HEK293T (cell line): ENCODE measurements around the gene TREM2.

Experiments used
- CTCF ChIA-PET: fragments of 350-600 bp; formaldehyde crosslinking; extraction: SDS; loops from one replicate; lab custom pipeline; 2021; ENCODE audit warnings: antibody characterized with exemption, inconsistent platforms; lab: Yijun Ruan, JAX
- POLR2A ChIA-PET: fragments of 350-600 bp; formaldehyde crosslinking; extraction: SDS; loops from one replicate; lab custom pipeline; 2020; ENCODE audit warnings: antibody characterized with exemption, inconsistent platforms; lab: Yijun Ruan, JAX
- DNase-seq: peaks from one replicate; pipeline ENCODE4 v3.0.0; 2012; ENCODE audit warnings: mixed read lengths; ENCODE audit errors: extremely low spot score
- ARNT ChIP-seq: fragments of 450-650 bp; IDR thresholded peaks from 2 replicates; pipeline ENCODE4 v1.6.1; 2017; ENCODE audit warnings: mild to moderate bottlenecking
- BHLHE40 ChIP-seq: fragments of 450-650 bp; IDR thresholded peaks from 2 replicates; pipeline ENCODE4 v1.6.1; 2016; ENCODE audit warnings: mild to moderate bottlenecking, moderate library complexity, borderline replicate concordance
- CTBP1 ChIP-seq: fragments of 450-650 bp; IDR thresholded peaks from 2 replicates; pipeline ENCODE4 v1.6.1; 2016; ENCODE audit warnings: borderline replicate concordance
- ELF4 ChIP-seq: fragments of 450-650 bp; IDR thresholded peaks from 2 replicates; pipeline ENCODE4 v1.6.1; 2017; ENCODE audit warnings: antibody characterized with exemption
- FOXA1 ChIP-seq: fragments of 450-650 bp; IDR thresholded peaks from 2 replicates; pipeline ENCODE4 v1.6.1; 2016; ENCODE audit warnings: mild to moderate bottlenecking
- FOXK2 ChIP-seq: fragments of 450-650 bp; IDR thresholded peaks from 2 replicates; pipeline ENCODE4 v1.6.1; 2016; ENCODE audit warnings: mild to moderate bottlenecking
- FOXM1 ChIP-seq: fragments of 450-650 bp; IDR thresholded peaks from 2 replicates; pipeline ENCODE4 v1.6.1; 2017; ENCODE audit warnings: mild to moderate bottlenecking, borderline replicate concordance
- HDGF ChIP-seq: fragments of 450-650 bp; IDR thresholded peaks from 2 replicates; pipeline ENCODE4 v1.6.1; 2017; ENCODE audit warnings: antibody characterized with exemption, borderline replicate concordance
- L3MBTL2 ChIP-seq: fragments of 450-650 bp; conservative IDR thresholded peaks from 2 replicates; pipeline ENCODE4 v1.6.1; 2016; ENCODE audit warnings: mild to moderate bottlenecking
- LEF1 ChIP-seq: fragments of 450-650 bp; IDR thresholded peaks from 2 replicates; pipeline ENCODE4 v1.6.1; 2017; ENCODE audit warnings: mild to moderate bottlenecking, borderline replicate concordance
- NFRKB ChIP-seq: fragments of 450-650 bp; IDR thresholded peaks from 2 replicates; pipeline ENCODE4 v1.6.1; 2016; ENCODE audit warnings: mild to moderate bottlenecking, moderate library complexity
- SP1 ChIP-seq: fragments of 450-650 bp; IDR thresholded peaks from 2 replicates; pipeline ENCODE4 v1.6.1; 2017
- SUZ12 ChIP-seq: fragments of 450-650 bp; IDR thresholded peaks from 2 replicates; pipeline ENCODE4 v1.6.1; 2016; ENCODE audit warnings: mild to moderate bottlenecking
- TARDBP ChIP-seq: fragments of 450-650 bp; IDR thresholded peaks from 2 replicates; pipeline ENCODE4 v1.6.1; 2016
- ZNF384 ChIP-seq: fragments of 450-650 bp; IDR thresholded peaks from 2 replicates; pipeline ENCODE4 v1.6.1; 2016
- TF ChIP-seq, protein P1 (sequence below): fragments of 450-650 bp; IDR thresholded peaks from 2 replicates; pipeline ENCODE4 v1.6.1; 2016

TREM2 gene

DNA sequence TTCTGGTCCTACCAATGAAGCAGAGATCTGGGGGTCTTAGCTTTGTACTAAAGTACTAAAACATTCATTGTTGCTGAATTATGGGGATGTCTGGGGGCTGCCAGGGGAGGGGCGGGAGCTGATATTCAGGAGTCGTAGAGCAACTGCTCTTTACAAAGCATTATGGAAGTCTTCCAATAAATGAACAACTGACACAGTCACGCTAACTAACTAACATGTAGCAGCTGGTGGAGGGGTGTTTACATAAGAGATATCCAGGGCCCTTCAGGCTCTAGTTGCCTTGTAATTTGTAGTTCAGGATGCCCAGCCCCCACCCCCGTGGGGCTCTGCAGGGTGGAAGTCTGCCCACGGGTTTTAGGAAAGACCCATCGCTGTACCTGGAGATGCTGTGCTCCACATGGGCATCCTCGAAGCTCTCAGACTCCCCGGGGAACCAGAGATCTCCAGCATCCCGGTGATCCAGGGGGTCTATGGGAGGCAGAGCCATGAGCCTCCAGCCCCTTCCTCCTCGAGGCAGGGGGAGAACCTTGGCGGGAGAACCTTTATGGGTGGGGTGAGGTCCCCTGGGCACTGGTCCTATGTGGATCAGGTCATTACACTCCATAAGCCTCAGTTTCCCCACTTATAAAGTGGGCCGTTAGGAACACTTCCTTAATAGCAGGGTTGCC lies 3.4 kb downstream of the TREM2 start:
- TF ChIP-seq SP1 (no peak), L3MBTL2 (no peak), FOXK2 (no peak), FOXA1 (no peak), TARDBP (no peak), BHLHE40 (no peak), HDGF (no peak), ELF4 (no peak), SUZ12 (no peak), NFRKB (no peak), CTBP1 (no peak), ZNF384 (no peak), ARNT (no peak), LEF1 (no peak), FOXM1 (no peak)
- TF ChIP-seq, protein P1, sequence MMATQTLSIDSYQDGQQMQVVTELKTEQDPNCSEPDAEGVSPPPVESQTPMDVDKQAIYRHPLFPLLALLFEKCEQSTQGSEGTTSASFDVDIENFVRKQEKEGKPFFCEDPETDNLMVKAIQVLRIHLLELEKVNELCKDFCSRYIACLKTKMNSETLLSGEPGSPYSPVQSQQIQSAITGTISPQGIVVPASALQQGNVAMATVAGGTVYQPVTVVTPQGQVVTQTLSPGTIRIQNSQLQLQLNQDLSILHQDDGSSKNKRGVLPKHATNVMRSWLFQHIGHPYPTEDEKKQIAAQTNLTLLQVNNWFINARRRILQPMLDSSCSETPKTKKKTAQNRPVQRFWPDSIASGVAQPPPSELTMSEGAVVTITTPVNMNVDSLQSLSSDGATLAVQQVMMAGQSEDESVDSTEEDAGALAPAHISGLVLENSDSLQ = no peak
- CTCF ChIA-PET = no interaction called here
- no peak for DNase-seq
- POLR2A ChIA-PET = no interaction called here

DNA sequence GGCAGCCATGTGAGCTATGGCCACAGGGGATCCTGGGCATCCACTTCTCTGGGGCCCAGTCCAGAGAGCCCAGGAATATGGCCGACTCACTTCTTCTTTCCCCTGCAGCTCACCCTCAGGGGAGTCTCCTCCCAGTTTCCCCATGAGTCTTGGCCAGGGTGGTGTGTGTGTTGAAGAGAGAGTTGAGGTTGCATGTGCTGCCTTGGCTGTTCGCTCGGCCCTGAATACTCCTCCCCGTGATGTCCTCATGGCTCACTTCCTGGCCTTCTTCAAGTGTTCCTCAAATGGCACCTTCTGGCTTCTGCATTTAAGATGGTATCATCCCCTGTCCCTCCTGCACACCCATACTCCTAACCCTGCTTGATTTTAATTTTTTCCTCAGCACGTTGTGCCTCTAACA lies 5.6 kb downstream of the TREM2 start:
- TF ChIP-seq CTBP1 (no peak), FOXA1 (no peak)
- POLR2A ChIA-PET = no interaction called here
- DNase-seq = no peak
- CTCF ChIA-PET = no interaction called here

DNA sequence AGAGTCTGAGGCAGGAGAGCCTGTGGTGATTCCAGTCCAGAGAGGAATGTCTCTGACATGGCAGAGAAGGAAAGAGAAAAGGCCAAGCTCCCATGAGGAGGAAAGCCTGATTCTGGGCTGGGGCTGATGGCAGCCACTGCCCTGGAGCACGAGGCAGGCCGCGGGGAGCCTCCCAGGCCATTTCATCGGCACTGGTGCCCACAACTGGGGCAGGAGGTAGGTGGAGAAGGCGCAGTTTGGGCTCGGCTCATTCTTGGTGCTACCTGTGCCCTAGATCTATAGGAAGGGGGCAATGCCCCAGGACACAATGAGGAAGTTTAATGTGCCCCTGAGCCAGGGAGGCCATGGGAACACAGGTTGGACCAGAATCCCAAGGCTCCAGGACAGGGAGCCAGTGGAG lies 6.1 kb downstream of the TREM2 start:
- CTCF ChIA-PET = no interaction called here
- POLR2A ChIA-PET = no interaction called here
- no peak for DNase-seq
- TF ChIP-seq, protein P1 = no peak
- no peak for TF ChIP-seq HDGF
- TF ChIP-seq TARDBP = no peak
- no peak for TF ChIP-seq FOXK2
- no peak for TF ChIP-seq FOXA1
- no peak for TF ChIP-seq ARNT
- no peak for TF ChIP-seq SP1
- no peak for TF ChIP-seq NFRKB
- TF ChIP-seq FOXM1 = no peak
- no peak for TF ChIP-seq ELF4
- TF ChIP-seq LEF1 = no peak
- no peak for TF ChIP-seq CTBP1
- TF ChIP-seq L3MBTL2 = no peak
- no peak for TF ChIP-seq ZNF384
- TF ChIP-seq SUZ12 = no peak
- no peak for TF ChIP-seq BHLHE40

DNA sequence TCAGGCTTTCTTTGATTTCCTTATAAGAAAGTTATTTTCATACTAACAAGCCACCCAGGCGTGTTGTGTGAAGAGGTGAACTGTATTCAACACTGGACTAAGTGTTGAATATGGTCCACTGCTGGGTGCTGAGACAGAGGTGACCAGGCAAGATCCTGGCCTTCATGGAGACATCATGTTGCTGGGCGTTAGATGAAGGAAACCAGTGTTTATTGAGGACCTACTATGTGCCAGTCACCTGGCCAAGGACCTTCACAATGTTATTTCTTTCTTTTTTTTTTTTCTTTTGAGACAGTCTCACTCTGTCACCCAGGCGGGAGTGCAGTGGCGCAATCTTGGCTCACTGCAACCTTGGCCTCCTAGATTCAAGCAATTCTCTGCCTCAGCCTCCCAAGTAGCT lies 6.9 kb downstream of the TREM2 start:
- DNase-seq = no peak
- CTCF ChIA-PET = no interaction called here
- POLR2A ChIA-PET = no interaction called here
- TF ChIP-seq NFRKB (no peak), CTBP1 (no peak), L3MBTL2 (no peak), ZNF384 (no peak), FOXA1 (no peak), HDGF (no peak), FOXK2 (no peak), BHLHE40 (no peak), FOXM1 (no peak), ELF4 (no peak), SUZ12 (no peak), SP1 (no peak)

DNA sequence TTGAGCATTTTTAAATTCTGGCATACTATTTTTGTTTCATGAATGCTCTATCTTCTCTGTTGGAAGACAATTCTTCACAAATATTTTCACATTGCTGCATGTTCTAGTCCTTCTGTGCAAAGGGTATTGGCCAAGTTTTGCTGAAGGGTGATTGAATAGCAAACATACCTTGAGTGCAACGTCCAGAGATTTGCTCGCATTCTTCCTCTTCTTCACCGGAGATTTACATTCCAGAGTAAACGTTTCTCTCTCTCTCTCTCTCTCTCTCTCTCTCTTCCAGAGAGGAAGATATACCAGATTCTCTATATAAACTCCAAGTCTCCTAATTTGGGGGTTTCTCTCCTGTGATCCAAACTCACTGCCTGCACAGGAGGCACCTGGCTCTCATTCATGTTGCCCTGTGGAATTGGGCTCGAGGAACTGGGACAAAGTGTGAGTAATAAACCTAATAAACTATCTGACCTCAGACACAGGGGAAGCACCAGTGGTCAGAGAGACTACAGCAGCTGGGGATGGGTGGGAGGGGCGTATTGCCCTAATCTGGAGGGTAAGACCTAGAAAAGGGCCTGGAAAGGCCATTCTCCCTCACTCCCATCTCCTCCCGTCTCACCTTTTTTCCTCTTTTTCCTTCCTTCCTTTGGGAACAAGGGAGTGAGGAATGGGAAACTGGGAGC lies 7.6 kb downstream of the TREM2 start:
- CTCF ChIA-PET = no interaction called here
- TF ChIP-seq HDGF (no peak), NFRKB (no peak), SP1 (no peak), L3MBTL2 (no peak), ZNF384 (no peak), ARNT (no peak), TARDBP (no peak), SUZ12 (no peak), FOXA1 (no peak), FOXM1 (no peak), LEF1 (no peak), FOXK2 (no peak), CTBP1 (no peak), ELF4 (no peak), BHLHE40 (no peak)
- TF ChIP-seq, protein P1 = no peak
- DNase-seq = no peak
- POLR2A ChIA-PET = no interaction called here

DNA sequence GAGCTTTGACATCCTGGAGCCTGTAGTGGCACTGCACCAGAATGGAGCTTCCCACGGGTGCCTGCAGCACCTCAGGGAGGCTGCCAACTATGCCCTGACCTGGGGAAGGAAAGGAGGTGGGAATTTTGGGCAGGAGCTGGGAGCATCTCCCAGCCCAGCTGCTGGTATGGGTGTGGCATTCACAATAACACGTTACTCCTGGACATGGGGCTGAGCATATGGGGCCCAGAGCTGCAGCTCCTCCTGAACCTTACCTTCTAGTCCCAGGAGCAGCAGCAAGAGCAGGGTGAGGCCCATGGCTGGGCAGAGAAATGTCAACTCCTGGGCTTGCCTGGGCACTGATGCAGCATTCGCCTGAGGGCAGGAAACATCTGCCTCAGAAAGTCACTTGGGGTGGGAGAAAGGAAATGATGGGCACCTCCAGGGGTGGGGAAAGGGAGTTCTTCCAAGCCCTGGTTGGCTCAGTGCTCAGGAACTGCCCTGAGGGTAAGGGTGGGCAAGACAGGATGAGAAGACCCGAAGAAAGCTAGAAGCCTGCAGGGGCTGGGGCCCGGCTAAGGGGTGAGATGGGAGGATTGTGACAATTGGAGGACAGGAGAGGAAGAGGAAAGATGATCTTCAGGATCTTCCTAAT lies 8.8 kb downstream of the TREM2 start, which contains the start of gene TREML1:
TREML1 (minus strand) TSS at position 356 of the 634 bp plus-strand sequence; CDS start at position 297, 59 bp downstream.
- TF ChIP-seq NFRKB (no peak), L3MBTL2 (no peak), LEF1 (no peak), CTBP1 (no peak), ELF4 (no peak), ZNF384 (no peak), FOXA1 (no peak), SUZ12 (no peak), HDGF (no peak), FOXM1 (no peak), FOXK2 (no peak)
- TF ChIP-seq, protein P1 = no peak
- POLR2A ChIA-PET = no interaction called here
- CTCF ChIA-PET = no interaction called here
- DNase-seq = no peak
